ENCODE data around the gene SAP30L.

GRCh38 chr5:154429341-154429740, 16.5 kb upstream of the SAP30L start:
- TF ChIP-seq CTCF (IDR thresholded peaks at IDR 0.05) (no peak), POLR2A (IDR thresholded peaks at IDR 0.05) (no peak)
